Neural cell (in vitro differentiated cells): ENCODE results near the gene DPYSL4.

Experiments used
- CTCF ChIP-seq: fragments of 450-650 bp; IDR thresholded peaks from 2 replicates; pipeline ENCODE4 v1.5.1; 2014; ENCODE audit warnings: antibody characterized with exemption, mild to moderate bottlenecking, moderate library complexity; ENCODE audit not compliant: poor library complexity, severe bottlenecking
- EP300 ChIP-seq: fragments of 450-650 bp; conservative IDR thresholded peaks from 2 replicates; pipeline ENCODE4 v1.6.1; 2014; ENCODE audit warnings: antibody characterized with exemption, mild to moderate bottlenecking, moderate library complexity; ENCODE audit not compliant: poor library complexity, severe bottlenecking
- EZH2 ChIP-seq: fragments of 200-600, 300-800 bp; shearing (Covaris generic), sonication (generic); IDR thresholded peaks from 2 replicates; pipeline ENCODE4 v1.6.1; 2014; ENCODE audit warnings: antibody characterized with exemption, low read length, borderline replicate concordance, mild to moderate bottlenecking; ENCODE audit not compliant: insufficient read depth, poor library complexity, severe bottlenecking
- MXI1 ChIP-seq: fragments of 450-650 bp; conservative IDR thresholded peaks from 2 replicates; pipeline ENCODE4 v1.6.1; 2014; ENCODE audit warnings: antibody characterized with exemption, mild to moderate bottlenecking; ENCODE audit not compliant: poor library complexity, severe bottlenecking
- POLR2AphosphoS5 ChIP-seq: IDR thresholded peaks from 2 replicates; pipeline ENCODE4 v1.6.1; 2012
- RAD21 ChIP-seq: fragments of 450-650 bp; conservative IDR thresholded peaks from 2 replicates; pipeline ENCODE4 v1.6.1; 2014; ENCODE audit warnings: antibody characterized with exemption, mild to moderate bottlenecking, moderate library complexity
- REST ChIP-seq: IDR thresholded peaks from 2 replicates; pipeline ENCODE4 v1.6.1; 2012; ENCODE audit warnings: borderline replicate concordance
- SMC3 ChIP-seq: fragments of 450-650 bp; conservative IDR thresholded peaks from 2 replicates; pipeline ENCODE4 v1.6.1; 2014; ENCODE audit warnings: antibody characterized with exemption, mild to moderate bottlenecking, moderate library complexity; ENCODE audit not compliant: poor library complexity
- TAF1 ChIP-seq: IDR thresholded peaks from 2 replicates; pipeline ENCODE4 v1.6.1; 2012; ENCODE audit warnings: low read depth

- TF ChIP-seq RAD21 = no peak
- TF ChIP-seq MXI1 = no peak
- no peak for TF ChIP-seq TAF1
- no peak for TF ChIP-seq CTCF
- TF ChIP-seq EZH2 = no peak
- TF ChIP-seq POLR2AphosphoS5 = no peak
- no peak for TF ChIP-seq REST
- no peak for TF ChIP-seq SMC3
- no peak for TF ChIP-seq EP300
Observed at GRCh38 chr10:132251928-132252327, 65.2 kb downstream of the DPYSL4 start.
